Measurements from ENCODE around the gene TUBGCP3.

The TUBGCP3 gene

DNA sequence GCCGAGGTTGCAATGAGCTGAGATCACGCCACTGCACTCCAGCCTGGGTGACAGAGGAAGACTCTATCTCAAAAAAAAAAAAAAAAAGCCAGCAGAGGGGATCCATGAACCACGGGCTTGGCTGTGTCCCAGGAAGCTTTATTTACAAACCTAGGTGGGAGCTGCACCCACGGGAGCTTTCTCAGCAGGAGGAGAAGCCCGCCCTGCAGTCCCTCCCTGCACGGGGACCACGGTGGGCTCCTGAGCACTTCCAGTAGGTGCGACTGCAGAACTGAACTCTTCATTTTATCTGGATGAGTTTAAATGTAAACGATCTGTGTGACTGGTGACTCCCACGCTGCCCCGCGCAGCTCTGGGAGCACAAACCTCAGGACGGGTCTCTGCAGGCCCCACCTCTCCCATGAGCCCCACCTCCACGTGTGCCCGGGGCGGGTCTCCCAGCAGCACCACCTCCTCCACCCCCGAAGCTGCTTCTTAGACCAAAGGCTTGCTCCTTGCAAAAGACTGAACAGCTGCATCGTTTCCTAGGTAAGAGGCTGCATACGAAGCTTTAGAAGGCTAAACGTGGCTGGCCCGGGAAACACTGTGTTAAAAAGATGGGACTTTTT is 145.4 kb downstream of the TUBGCP3 start:
- no peak for DNase-seq (ENCODE audit: low read depth, low spot score)

DNA sequence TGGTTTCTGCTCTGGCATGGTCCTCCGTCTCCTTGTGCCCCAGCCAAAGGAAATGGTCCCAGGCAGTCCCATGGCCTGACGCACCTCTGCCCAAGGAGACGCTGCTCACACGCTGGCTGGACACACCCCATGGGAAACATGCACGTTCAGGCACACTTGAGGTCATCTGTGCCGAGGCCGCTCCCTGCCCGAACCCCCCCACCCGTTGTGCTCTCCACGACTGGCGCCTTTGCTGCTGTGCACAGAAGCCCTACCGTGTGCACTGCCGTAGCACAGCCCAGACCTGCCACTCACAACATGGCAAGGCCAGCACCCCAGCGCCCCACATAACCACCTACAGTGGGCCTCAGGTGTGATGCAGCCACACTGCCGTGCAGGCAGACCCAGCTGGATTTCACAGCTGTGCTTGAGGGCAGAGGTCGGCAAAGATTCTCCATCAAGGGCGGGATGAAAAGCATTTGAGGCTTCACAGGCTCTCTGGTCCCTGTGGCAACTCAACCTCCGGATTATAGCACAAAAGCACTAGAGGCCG is 146.1 kb downstream of the TUBGCP3 start:
- no peak for DNase-seq (ENCODE audit: low read depth, low spot score)

DNA sequence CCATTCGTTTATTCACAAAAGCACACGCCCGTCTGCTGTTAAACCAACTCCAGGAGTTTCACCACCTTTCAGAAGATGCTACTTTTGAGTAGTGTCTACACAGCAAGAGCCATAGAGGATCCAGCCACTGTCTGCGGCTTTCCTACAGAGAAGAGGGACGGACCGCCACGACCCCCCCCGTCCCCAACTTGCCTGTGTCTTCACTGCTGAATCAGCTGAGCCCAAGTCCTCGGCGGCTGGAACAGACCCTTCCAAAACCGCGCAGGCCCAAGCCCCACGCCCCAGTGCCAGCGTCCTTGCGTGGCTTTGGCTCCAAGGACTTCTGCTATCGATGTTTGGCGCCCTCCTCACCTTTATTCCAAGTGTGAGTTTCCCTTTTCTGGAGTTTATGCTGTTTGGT is 146.7 kb downstream of the TUBGCP3 start:
- DNase-seq (ENCODE audit: low read depth, low spot score) = no peak

DNA sequence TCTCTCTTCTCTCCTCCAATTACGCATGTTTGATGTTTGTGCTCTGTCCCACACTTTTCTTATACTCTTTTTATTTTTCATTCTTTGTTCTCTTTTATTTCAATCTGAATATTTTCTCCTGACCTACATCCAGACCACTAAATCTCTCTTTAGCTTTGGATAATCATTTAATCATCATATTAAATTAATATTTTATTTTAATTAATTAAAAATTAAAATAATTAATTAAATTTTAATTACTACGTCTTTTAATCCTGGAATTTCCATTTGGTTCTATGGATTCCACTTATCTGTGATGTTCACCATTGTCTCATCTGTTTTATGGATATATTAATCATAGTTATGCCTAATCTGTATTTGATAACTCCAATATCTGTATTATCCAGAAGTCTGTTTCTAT is 149.4 kb downstream of the TUBGCP3 start:
- no peak for DNase-seq (ENCODE audit: low read depth, low spot score)

DNA sequence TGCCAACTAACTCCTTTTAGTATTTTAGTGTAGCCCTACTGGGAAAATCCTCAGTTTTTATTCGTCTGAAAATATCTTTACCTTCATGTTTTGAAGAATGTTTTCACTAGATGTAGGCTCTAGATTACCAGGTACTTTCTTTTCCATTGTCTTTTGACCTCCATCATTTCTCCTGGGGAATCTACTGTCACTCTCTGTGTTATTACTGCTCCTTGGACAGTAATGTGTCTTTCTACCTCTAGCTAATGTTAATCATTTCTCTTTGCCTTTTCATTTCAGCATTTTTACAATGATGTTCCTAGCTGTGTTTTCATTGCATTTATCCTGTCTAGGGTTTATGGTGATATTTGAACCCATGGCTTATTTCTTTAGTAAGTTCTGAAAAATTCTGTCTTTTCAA is 149.9 kb downstream of the TUBGCP3 start:
- DNase-seq (ENCODE audit: low read depth, low spot score) = no peak

DNA sequence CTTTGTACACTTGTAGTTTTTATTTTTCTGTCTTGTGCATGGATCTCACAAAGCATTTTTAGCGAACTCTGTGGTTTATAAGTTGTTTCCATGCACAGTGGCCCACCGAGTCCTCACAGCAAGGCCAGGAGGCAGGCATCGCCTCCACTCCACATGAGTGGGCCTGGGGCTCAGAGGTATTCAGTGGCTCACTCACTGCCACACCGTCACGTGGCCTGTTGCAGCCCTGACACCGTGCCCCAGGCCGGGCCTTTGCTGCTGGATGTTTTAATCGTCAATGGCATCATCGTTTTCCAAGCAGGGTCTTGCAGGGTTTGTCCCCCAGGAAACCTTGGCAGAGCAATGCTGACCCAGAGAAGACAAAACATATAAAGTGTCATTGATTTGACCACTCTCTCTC is 152.0 kb downstream of the TUBGCP3 start:
- DNase-seq (ENCODE audit: low read depth, low spot score) = no peak

All from iPS DF 19.7 (cell line).